ENCODE results near the gene CYP46A1.

CYP46A1 gene

DNA sequence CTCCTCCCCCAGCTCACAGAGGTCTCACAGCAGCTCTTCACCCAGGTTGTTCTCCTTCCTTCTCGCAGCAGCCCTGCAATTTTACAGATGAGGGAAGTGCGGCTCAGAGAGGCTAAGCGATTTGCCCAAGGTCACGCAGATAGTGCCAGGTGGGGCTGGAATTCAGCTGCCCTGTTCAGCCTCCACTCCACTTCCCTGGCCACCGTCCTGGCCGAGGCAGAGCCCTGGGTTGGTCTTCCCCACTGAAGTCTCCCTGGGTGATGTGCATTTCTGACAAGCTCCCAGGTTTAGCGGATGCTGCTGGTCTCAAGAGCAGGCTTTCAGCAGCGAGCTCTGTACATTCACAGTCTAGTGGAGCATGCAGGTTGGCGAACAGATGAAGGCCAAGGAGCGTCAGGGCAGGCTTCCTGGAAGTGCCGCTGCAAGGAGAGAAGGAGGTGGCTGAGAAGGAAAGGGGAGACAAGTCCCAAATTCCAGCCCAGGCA, 80.2 kb downstream of the CYP46A1 start:
- no peak for DNase-seq

DNA sequence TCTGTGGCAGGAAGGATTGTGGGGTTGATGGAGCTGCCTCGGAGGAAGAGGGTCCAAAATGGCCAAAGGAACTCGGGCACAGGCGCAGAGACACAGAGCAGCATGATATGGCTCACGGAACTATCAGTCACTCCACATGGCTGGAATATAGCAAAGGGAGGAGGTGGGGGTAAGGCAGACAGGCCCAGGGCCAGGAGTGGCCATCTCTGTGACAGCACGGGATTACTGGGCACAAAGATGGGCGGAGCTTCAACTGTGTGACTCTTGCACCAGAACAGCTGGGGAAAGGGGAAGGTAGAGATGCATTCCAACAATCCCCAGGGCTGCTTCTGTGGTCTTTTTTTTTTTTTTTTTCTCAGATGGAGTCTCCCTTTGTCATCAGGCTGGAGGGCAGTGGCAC, 84.3 kb downstream of the CYP46A1 start:
- DNase-seq: no peak

DNA sequence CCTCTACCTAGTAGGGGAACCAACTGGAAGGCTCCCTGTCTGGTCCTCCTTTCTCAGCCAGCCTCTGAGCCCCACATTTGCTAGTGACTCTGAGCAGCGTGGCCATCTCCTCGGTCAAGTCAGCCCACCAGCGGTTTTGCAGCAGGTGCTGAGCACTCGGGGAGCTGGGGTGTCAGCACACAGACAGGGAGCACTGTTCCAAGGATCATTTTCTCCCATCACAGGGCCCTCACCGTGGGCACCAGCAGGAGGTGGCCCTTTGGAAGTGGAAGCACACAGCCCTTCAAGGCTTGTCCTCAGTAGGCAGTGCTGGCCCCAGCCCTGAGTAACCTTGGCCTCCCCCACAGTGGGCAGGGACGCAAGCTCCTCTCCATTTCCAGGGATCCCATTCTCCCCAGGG, 85.0 kb downstream of the CYP46A1 start:
- no peak for DNase-seq

DNA sequence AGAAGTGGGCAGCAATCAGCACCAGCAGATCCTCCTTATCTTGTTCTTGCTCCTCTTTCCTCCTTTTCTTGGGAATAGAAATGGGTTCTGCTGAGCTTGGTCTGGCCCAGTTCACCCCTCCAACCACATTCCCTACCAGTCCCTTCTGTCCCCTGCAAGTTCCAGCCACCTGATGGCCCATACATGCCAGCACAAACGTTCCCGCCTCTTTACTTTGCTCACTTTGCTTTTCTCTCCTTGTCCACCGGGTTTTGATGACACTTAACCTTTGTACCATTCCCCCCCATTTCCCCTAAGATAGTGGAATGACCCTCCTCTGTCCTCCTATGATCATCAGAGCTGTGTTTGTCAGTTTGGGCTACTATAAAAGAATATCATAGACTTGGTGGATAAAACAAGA, 85.7 kb downstream of the CYP46A1 start:
- no peak for DNase-seq

DNA sequence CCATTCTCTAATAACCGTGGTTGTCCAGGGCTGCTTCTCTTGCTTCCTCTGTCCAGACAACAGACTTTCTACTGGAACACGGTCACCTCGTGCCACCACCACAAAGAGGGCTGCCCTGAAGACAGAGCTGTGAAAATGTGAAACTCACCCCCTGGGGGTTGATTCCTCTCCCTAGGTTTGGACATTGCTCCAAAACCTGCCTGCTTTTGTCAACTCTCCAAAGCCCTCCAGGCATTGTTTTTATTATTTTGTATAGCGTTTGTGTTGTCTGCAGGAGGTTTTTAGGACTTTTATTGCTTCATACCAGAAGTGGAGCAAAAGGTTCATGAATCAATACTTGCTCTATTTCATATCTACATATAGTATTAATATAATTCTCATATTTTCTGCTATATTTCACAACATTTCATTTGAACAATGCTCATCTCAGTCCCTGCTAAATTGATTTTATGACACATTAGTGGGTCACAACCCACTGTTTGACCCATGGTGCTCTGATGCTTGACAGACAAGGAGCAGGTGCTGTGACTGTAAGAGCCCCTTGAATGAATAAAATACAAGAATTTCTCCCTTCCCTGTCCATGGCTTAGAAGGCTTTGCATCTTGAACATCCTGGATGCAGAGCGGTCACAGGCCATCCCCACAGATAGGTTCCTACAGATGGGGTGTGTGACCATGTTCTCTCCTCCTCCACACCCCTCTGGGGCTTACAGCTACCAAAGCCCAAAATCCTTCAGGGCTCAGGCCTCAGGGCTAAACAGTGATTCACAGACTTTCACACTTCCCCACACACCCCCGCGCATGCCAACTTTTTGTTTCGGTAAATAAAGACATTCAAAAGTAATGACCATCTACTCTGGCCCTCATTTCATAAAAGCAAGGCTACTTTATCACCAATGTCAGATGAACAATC, 88.5 kb downstream of the CYP46A1 start:
- DNase-seq: no peak

DNA sequence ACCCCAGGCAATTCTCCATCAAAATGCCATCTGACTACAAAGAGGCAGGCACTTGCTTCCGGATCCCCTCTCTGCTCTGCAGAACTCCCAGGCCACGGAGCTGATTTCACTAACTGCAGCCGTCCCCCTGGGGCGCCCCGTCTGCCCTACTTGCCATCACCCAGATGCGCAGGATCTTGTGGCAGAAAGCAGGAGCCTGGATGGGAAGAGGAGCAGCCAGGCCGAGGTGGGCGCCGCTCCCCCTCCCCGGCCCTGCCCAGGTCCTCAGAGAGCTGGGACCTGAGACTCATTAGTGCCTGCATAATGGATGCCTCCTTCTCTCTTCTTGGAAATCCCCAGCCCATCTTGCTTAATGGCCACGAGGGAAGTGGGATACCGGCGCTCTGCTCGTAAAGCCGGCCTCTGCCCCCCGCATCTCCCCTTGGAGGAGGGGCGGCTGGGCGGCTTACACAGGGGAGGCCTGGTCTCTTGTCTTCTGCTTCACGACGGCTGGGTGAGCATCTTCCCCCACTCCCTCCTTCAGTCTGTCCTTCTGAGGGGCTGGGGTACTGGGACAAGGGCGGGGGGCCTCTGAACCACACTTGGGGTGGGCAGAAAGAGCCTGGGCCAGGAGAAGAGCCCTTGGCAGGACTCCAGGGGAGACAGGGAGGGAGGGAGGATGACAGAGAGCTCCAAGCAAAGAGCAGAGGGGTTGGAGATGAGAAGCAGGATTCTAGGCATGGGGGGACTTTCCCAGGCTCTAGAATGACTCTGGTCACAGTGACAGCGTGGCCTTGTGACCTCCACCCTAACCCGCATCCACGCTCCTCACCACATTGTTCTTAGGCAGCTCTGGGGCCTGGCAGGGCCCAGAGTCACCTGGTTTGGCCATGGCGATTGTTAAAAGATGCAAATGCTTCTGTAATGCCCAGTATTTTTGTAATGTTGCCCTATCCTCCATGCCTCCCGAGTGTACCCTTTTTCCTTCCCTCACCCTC, 89.7 kb downstream of the CYP46A1 start:
- DNase-seq: no peak

DNA sequence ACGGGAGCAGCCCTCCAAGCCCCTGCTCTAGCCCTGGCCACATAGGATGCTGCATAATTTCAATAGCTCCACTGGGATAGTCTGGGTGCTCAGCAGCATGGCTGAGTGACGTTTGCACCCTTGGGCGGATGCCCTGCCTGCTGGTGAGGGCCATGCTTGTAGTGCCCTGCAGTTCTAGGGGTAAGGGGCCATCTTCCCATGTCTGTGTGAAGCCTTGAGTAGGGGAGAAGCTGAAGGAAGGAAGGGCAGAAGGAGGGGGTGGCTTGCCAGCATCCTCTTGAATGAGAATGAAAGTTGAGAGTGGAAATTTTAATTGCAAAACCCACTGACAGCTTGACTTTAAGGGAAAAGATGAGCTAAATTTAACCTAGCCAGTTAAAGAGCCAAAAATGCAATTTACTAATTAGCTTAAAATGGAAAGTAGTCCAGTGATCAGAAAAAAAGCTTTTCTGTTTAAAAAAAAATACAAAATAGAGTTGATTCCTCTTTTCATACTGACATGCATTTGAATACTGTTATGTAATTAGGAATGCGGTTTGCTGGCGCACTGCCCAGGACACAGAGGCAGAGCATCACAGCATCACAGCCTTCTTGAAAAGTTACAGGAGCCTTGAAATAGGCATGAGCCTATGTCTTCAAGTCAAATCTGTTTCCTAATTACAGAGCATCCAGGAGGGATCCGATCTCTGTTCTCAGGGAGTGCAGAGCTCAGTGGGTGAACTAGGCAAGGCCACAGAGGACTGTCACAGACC, 90.6 kb downstream of the CYP46A1 start:
- no peak for DNase-seq

DNA sequence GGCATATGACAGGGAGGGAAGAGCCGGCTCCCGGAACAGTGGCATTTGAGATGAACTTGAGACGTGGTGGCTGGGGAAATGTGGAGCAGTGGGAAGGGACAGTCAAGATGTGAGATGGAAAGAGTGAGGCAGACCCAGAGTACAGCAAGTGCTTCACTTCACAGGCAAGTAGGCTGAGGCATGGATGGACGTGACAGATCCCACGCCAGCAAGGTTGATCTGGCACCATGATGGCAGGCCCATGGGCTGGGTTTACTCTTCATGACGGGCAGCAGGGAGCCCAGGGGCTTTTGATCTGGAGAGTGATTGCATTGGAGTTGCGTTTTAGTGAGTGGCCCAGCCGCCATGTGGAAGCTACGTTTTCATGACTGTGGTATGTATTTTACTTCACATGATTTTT, 91.3 kb downstream of the CYP46A1 start:
- DNase-seq: no peak
